Spleen (tissue), 7 donors: ENCODE measurements around the gene TEX2.

Source experiments
- POLR2AphosphoS5 ChIP-seq, 3 donors: sonication (generic); formaldehyde crosslinking; IDR thresholded peaks; one replicate each; pipeline ENCODE4 v1.5.1; 2017; ENCODE audit warnings: antibody characterized with exemption in 3 of 3
- TF ChIP-seq, protein P1 (sequence below), 11 experiments: fragments of 200-600 bp in 7 of 11; fragments of 450-650 bp in 4 of 11; sonication (generic) in 4 of 11; IDR thresholded peaks in 8 of 11; conservative IDR thresholded peaks in 3 of 11; 1 replicate in 7 of 11; 2 replicates in 4 of 11; pipeline versions ENCODE4 v1.4.0 to v1.8.0; 2016 to 2021; ENCODE audit warnings: antibody characterized with exemption in 11 of 11, inconsistent platforms in 4 of 11, mild to moderate bottlenecking in 1 of 11
- donor health status: DM: no; HTN: no; CAD: no; lungs with moderate emphysema.
- donor health status: DM: no; HTN: no; CAD: no.
- donor health status: DM: no; HTN: no; CAD: no.

DNA sequence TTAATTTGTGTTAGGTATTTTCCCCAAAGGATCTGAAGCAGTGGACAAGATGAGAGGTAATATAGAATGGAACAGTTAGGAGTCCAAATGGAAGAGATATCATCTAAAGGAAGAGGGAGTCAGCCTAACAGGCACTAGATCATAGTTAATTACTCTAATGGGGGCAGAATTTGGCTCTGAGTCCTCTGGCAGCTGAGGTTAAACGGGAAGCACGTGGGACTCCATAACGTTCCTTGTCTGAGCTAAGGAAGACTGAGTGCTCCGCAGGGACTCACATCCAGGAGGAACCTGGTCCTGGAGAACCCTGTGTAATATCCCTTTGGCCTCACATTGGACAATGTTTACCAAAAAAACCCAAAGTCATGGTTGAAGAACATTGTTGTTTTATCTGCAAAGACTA, 46.6 kb upstream of the TEX2 start:
- TF ChIP-seq, protein P1, sequence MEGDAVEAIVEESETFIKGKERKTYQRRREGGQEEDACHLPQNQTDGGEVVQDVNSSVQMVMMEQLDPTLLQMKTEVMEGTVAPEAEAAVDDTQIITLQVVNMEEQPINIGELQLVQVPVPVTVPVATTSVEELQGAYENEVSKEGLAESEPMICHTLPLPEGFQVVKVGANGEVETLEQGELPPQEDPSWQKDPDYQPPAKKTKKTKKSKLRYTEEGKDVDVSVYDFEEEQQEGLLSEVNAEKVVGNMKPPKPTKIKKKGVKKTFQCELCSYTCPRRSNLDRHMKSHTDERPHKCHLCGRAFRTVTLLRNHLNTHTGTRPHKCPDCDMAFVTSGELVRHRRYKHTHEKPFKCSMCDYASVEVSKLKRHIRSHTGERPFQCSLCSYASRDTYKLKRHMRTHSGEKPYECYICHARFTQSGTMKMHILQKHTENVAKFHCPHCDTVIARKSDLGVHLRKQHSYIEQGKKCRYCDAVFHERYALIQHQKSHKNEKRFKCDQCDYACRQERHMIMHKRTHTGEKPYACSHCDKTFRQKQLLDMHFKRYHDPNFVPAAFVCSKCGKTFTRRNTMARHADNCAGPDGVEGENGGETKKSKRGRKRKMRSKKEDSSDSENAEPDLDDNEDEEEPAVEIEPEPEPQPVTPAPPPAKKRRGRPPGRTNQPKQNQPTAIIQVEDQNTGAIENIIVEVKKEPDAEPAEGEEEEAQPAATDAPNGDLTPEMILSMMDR (IDR thresholded peaks at IDR 0.05 in 8 of 11, conservative IDR thresholded peaks at IDR 0.05 in 3 of 11), result no peak
- no peak for TF ChIP-seq POLR2AphosphoS5 (IDR thresholded peaks at IDR 0.05)
